CD4-positive, alpha-beta T cell treated with Interferon alpha-2 for 1 hour (primary cell): ENCODE measurements around the gene RASAL1.

Experiments used
- DNase-seq, 2 donors: peaks; one replicate each; pipeline ENCODE4 v3.0.0-alpha.2; 2020 to 2022

Gene RASAL1

DNA sequence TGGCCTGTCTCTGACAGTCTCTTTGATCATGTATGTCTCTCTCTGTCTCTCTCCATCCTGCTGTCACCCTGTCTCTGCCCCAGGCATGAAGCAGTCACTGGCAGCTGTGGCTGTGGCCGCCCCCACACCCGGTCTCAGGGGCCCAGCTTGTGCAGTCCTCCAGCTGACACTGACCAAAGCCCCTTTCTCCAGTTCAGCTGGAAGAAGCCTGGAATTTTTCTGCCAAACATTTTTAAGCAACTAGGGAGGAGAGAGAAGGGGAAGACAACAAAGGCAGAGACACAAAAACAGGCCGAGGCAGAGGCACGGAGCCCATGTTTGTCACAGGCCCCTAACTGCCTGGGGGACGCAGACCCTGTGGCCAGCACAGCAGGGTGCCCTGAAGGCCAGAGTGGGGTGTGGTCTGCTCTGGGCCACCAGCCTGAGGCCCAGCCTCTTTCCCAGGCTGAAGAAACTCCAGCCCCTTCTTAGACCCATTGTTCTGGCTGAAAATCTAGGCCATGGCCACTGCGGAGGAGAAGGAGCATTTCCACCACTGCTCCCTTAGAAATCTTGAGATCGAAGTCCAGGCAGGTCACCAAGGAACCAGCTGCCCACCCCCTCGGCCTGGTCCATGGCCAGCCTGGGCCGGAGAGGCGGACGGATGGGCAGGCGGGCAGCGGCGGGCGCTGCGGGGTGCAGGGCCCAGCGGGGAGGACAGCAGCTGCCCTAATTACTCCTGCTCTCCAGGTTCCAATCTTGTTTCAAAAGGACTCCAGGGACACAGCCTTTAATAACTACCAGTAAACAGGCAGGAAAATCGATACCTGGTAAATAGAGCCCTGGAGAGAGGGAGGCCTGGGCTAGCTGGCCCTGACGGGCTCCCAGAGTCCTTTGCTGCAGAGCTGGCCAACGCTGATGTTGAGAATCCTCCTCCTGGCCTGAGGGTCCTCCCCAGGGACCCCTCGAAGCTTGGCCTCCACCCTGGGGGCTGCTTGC, 64.1 kb downstream of the RASAL1 start:
- DNase-seq = no peak

DNA sequence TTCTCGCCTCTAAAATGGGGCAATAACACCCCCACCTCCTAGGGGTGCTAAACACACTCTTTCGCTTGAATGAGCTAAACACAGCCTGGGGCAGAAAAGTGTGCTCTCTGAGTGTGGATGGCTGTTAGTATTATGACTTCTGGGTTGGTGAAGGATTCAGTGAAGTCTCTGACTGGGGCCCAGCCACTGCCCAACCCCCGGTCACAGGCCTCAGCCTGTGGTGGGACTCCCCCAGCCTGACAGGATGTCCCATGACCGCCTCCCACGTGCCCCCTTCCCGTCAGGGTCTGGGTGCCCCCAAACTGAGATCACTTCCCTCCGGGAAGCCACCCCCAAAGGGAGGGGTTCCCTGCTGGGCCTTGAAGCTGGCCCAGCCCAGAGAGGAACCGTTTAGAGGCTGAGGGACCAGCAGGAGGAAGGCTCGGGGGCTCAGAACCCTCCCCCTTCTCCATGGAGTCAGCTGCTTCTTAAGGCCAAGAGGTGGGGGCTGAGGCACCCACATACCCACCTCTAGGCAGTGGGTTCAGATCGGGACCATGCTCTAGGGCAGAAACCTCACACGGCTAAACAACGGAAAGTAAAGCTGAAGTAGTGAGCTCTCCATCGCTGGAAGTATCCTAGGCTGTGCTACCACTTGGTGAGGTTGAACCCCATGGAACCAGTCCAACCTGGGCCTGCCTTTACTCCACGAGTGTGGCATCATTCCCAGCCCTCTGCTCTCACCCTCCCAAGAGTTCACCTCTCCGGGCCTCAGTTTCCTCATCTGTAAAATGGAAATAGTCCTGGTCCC, 65.2 kb downstream of the RASAL1 start:
- peak; percentile 53 to 75 for DNase-seq

DNA sequence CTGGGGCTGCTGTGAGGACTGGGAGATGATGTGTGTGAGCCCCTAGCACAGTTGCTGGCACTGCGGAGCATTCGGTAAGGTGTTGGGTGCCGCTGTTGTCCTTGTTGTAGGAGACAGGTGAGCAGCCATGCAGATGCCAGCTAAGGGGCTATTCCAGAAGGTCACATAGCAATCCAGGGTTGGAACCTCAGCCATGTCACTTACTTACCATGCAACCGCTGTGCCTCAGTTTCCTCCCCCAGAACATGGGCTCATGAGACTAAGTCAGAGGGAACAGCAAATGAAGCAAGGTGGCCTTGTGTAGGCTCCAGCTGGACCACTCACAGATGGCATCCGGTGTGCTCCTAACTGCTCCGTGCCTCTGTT, 65.8 kb downstream of the RASAL1 start:
- no peak for DNase-seq

DNA sequence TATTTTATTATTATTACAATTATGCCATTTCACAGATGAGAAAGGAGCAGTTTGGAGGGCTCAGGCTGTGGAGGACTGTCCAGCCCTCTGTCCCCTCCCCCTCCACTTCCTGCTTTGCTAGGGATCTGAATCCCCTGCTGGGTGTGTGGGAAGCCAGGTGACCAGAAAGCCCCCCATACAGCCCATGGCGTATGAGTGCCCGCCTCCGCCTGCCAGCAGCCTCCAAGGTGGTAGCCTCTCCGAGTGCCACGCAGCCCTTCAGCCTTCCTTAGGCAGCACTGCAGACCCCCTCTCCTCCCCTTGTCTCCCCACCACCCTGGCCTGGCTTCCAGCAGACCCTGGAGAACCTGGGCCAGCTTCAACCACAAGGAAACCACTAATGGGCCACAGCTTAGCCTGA, 66.4 kb downstream of the RASAL1 start:
- no peak for DNase-seq

GRCh38 chr12:113067987-113068935, 67.3 kb downstream of the RASAL1 start:
- DNase-seq = no peak

GRCh38 chr12:113066813-113067400, 68.7 kb downstream of the RASAL1 start:
- DNase-seq = no peak

- DNase-seq = no peak
Observed at GRCh38 chr12:113065126-113066007, 70.2 kb downstream of the RASAL1 start.

- DNase-seq = no peak
Observed at GRCh38 chr12:113064395-113065125, 71.0 kb downstream of the RASAL1 start.

GRCh38 chr12:113063396-113064350, 71.9 kb downstream of the RASAL1 start:
- no peak for DNase-seq

GRCh38 chr12:113062502-113063395, 72.8 kb downstream of the RASAL1 start:
- no peak for DNase-seq

- no peak for DNase-seq
Observed at GRCh38 chr12:113061061-113061694, 74.4 kb downstream of the RASAL1 start.

DNA sequence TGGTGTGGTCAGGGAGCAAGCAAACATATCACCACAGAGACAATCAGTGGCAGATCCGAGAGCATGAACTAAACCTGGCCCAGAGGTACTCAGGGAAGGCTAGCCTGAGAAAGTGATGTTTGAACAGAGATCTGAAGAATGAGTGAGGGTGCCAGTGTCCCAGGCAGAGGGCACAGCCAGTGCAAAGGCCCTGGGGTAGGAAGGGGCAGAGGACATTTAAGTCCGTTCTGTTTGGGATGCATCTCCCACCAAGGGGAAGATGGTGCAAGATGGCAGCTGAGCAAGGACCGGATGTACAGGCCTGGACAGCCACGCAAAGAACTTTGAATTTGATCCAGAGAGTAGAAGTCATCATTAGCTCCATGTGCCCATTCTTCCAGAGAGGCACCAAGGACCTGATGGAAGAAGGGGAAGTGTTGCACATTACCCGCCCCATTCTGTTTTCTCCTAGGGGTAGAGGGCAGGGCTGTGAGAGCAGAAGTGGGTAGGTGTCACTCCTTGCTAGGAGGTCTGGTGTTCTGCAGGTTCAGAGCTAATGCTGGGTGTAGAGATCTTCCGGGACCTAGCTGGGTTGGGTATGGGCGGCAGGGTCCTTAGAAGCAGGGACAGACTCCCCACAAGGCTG, 75.1 kb downstream of the RASAL1 start:
- no peak for DNase-seq

- no peak for DNase-seq
Observed at GRCh38 chr12:113059071-113059595, 76.4 kb downstream of the RASAL1 start.

DNA sequence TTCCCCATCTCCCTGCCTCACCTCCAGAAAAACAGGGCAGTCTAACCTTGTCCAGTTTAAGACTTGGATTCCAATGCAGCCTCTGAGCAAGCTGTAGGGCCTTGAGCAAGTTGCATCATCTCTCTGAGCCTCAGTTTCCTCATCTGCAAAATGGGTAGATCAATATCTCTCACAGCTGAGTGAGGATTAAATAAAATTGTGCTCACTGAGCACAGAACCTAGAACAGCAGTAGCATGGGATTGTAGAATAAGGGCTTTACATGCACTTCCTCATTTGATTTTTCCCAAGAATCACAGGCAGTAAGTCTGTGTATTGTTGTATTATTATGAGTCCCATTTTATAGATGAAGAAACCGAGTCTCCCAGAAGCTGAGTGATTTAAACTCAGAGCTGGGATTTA, 77.0 kb downstream of the RASAL1 start:
- no peak for DNase-seq

GRCh38 chr12:113057565-113058485, 77.7 kb downstream of the RASAL1 start:
- DNase-seq = no peak
